ENCODE measurements around the gene RFX2. TPM values are rescaled to one million over a fixed set of nuclear protein-coding genes. Genes with fewer than 3 reads are reported as not detected.

RFX2 gene
- total and polyA plus RNA-seq, 4 donors, result 0.67 to 5.1 (median 2.8) TPM

DNA sequence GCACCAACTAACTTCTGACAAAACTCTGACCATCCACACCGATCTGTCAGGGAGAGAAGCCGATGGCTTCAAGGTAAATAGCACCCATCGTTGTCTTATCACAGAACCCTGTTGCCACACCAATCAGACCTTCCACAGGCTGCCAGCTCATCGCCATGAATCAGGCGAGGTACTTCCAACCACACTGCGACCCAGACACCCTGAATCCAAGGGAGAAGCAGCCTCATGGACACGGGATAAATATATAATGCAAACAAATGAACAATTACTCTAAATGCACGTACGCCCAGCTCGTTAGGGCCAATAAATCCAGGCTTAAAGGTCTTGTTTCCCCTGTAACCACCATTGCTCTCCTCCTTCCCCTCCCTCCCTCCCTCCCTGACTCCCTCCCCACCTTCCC lies 153.1 kb downstream of the RFX2 start:
- H3K27ac ChIP-seq (ENCODE audit: low read depth in 1 of 2, low read length in 2 of 2), result no peak overlapping the region
- no peaks in the 10 kb centered on the region for H3K27me3 ChIP-seq (ENCODE audit: control insufficient read depth in 4 of 4, insufficient read depth in 4 of 4, low read length in 3 of 4)
- H3K9me3 ChIP-seq (ENCODE audit: control insufficient read depth in 4 of 4, low read length in 3 of 4), result no peaks in the 10 kb centered on the region
- H3K4me1 ChIP-seq (ENCODE audit: control insufficient read depth in 4 of 4, insufficient read depth in 4 of 4, low read length in 3 of 4), result peaks cover 30 to 72% (median 46%) of the 10 kb centered on the region in 4 donors
- TF ChIP-seq GABPA (IDR thresholded peaks at IDR 0.05 in 1 of 2, conservative IDR thresholded peaks at IDR 0.05 in 1 of 2) (no peak), FOXA1 (IDR thresholded peaks at IDR 0.05) (no peak), RAD21 (IDR thresholded peaks at IDR 0.05) (no peak), RXRA (IDR thresholded peaks at IDR 0.05) (no peak)
- TF ChIP-seq, protein P1, sequence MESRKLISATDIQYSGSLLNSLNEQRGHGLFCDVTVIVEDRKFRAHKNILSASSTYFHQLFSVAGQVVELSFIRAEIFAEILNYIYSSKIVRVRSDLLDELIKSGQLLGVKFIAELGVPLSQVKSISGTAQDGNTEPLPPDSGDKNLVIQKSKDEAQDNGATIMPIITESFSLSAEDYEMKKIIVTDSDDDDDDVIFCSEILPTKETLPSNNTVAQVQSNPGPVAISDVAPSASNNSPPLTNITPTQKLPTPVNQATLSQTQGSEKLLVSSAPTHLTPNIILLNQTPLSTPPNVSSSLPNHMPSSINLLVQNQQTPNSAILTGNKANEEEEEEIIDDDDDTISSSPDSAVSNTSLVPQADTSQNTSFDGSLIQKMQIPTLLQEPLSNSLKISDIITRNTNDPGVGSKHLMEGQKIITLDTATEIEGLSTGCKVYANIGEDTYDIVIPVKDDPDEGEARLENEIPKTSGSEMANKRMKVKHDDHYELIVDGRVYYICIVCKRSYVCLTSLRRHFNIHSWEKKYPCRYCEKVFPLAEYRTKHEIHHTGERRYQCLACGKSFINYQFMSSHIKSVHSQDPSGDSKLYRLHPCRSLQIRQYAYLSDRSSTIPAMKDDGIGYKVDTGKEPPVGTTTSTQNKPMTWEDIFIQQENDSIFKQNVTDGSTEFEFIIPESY (IDR thresholded peaks at IDR 0.05), result no peak
- TF ChIP-seq, protein P2, sequence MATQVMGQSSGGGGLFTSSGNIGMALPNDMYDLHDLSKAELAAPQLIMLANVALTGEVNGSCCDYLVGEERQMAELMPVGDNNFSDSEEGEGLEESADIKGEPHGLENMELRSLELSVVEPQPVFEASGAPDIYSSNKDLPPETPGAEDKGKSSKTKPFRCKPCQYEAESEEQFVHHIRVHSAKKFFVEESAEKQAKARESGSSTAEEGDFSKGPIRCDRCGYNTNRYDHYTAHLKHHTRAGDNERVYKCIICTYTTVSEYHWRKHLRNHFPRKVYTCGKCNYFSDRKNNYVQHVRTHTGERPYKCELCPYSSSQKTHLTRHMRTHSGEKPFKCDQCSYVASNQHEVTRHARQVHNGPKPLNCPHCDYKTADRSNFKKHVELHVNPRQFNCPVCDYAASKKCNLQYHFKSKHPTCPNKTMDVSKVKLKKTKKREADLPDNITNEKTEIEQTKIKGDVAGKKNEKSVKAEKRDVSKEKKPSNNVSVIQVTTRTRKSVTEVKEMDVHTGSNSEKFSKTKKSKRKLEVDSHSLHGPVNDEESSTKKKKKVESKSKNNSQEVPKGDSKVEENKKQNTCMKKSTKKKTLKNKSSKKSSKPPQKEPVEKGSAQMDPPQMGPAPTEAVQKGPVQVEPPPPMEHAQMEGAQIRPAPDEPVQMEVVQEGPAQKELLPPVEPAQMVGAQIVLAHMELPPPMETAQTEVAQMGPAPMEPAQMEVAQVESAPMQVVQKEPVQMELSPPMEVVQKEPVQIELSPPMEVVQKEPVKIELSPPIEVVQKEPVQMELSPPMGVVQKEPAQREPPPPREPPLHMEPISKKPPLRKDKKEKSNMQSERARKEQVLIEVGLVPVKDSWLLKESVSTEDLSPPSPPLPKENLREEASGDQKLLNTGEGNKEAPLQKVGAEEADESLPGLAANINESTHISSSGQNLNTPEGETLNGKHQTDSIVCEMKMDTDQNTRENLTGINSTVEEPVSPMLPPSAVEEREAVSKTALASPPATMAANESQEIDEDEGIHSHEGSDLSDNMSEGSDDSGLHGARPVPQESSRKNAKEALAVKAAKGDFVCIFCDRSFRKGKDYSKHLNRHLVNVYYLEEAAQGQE (IDR thresholded peaks at IDR 0.05), result no peak
- no peak overlapping the region for H3K9ac ChIP-seq (ENCODE audit: low read depth in 1 of 2, low read length in 2 of 2)
- no peak for DNase-seq (ENCODE audit: low spot score)
- H3K4me3 ChIP-seq (ENCODE audit: low read depth in 1 of 3, low read length in 3 of 3), result no peak overlapping the region
- no peaks in the 10 kb centered on the region for H3K36me3 ChIP-seq (ENCODE audit: control insufficient read depth in 4 of 4, insufficient read depth in 3 of 4, low read depth in 1 of 4, low read length in 3 of 4)
- WGBS, result 72% methylated on average over 10 of the region's 10 CpGs

DNA sequence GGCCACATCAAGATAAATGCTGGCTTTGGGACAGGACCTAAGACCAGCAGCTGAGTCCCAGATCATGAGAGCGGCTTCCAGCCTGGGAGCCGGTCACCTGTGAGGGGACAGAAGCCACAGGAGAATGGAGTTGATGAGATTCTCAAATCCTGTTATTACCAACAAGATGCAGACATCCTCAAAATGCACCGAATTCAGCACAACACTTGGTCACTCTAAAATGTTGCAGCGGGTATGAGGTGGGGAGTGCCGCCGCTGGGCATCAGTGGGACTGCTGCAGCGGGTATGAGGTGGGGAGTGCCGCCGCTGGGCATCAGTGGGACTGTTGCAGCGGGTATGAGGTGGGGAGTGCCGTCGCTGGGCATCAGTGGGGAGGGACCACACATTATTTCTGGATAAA lies 153.6 kb downstream of the RFX2 start:
- H3K36me3 ChIP-seq (ENCODE audit: control insufficient read depth in 4 of 4, insufficient read depth in 3 of 4, low read depth in 1 of 4, low read length in 3 of 4), result no peaks in the 10 kb centered on the region
- WGBS, result 97% methylated on average over 12 of the region's 12 CpGs
- H3K9me3 ChIP-seq (ENCODE audit: control insufficient read depth in 4 of 4, low read length in 3 of 4), result no peaks in the 10 kb centered on the region
- no peak for DNase-seq (ENCODE audit: low spot score)
- peaks cover 26 to 72% (median 45%) of the 10 kb centered on the region in 4 donors for H3K4me1 ChIP-seq (ENCODE audit: control insufficient read depth in 4 of 4, insufficient read depth in 4 of 4, low read length in 3 of 4)
- no peak overlapping the region for H3K9ac ChIP-seq (ENCODE audit: low read depth in 1 of 2, low read length in 2 of 2)
- no peaks in the 10 kb centered on the region for H3K27me3 ChIP-seq (ENCODE audit: control insufficient read depth in 4 of 4, insufficient read depth in 4 of 4, low read length in 3 of 4)
- no peak overlapping the region for H3K27ac ChIP-seq (ENCODE audit: low read depth in 1 of 2, low read length in 2 of 2)
- no peak overlapping the region for H3K4me3 ChIP-seq (ENCODE audit: low read depth in 1 of 3, low read length in 3 of 3)
- TF ChIP-seq GABPA (IDR thresholded peaks at IDR 0.05 in 1 of 2, conservative IDR thresholded peaks at IDR 0.05 in 1 of 2) (no peak), FOXA2 (IDR thresholded peaks at IDR 0.05) (no peak)

DNA sequence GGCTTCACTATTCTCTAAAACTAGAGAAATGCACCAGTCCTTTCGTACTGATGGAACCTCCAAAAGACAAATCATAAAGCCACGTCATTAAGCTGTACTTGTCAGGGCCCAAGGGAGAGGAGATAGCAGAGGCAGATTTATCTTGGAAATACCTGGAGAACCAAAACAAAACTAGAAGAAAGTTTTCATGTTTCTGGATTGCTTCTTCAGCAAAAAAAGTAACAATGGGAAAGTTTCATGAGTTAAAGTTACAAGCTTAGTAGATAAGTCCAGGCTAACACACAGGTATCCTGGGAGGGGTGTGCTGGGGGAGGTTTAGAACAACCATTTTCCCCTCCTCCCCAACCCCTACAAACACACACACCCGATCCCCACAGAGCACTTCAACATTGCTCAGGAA lies 154.0 kb downstream of the RFX2 start:
- no peak for DNase-seq (ENCODE audit: low spot score)
- no peaks in the 10 kb centered on the region for H3K9me3 ChIP-seq (ENCODE audit: control insufficient read depth in 4 of 4, low read length in 3 of 4)
- H3K4me3 ChIP-seq (ENCODE audit: low read depth in 1 of 3, low read length in 3 of 3), result no peak overlapping the region
- H3K27me3 ChIP-seq (ENCODE audit: control insufficient read depth in 4 of 4, insufficient read depth in 4 of 4, low read length in 3 of 4), result no peaks in the 10 kb centered on the region
- no peaks in the 10 kb centered on the region for H3K36me3 ChIP-seq (ENCODE audit: control insufficient read depth in 4 of 4, insufficient read depth in 3 of 4, low read depth in 1 of 4, low read length in 3 of 4)
- no peak overlapping the region for H3K9ac ChIP-seq (ENCODE audit: low read depth in 1 of 2, low read length in 2 of 2)
- H3K4me1 ChIP-seq (ENCODE audit: control insufficient read depth in 4 of 4, insufficient read depth in 4 of 4, low read length in 3 of 4), result peaks cover 23 to 71% (median 44%) of the 10 kb centered on the region in 4 donors
- 80% methylated on average over 3 of the region's 3 CpGs for WGBS
- H3K27ac ChIP-seq (ENCODE audit: low read depth in 1 of 2, low read length in 2 of 2), result no peak overlapping the region
- TF ChIP-seq TAF1 (conservative IDR thresholded peaks at IDR 0.05) (no peak), GABPA (IDR thresholded peaks at IDR 0.05 in 1 of 2, conservative IDR thresholded peaks at IDR 0.05 in 1 of 2) (no peak), YY1 (IDR thresholded peaks at IDR 0.05) (no peak), RAD21 (IDR thresholded peaks at IDR 0.05) (no peak), FOXA2 (IDR thresholded peaks at IDR 0.05) (no peak), JUND (IDR thresholded peaks at IDR 0.05) (no peak), NR2F2 (IDR thresholded peaks at IDR 0.05) (no peak), SP1 (IDR thresholded peaks at IDR 0.05) (no peak), HNF4A (conservative IDR thresholded peaks at IDR 0.05) (no peak)
- TF ChIP-seq, protein P3, sequence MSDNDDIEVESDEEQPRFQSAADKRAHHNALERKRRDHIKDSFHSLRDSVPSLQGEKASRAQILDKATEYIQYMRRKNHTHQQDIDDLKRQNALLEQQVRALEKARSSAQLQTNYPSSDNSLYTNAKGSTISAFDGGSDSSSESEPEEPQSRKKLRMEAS (IDR thresholded peaks at IDR 0.05), result no peak
- TF ChIP-seq, protein P2 (IDR thresholded peaks at IDR 0.05), result no peak
- TF ChIP-seq, protein P4, sequence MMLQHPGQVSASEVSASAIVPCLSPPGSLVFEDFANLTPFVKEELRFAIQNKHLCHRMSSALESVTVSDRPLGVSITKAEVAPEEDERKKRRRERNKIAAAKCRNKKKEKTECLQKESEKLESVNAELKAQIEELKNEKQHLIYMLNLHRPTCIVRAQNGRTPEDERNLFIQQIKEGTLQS (IDR thresholded peaks at IDR 0.05), result no peak
- TF ChIP-seq, protein P5, sequence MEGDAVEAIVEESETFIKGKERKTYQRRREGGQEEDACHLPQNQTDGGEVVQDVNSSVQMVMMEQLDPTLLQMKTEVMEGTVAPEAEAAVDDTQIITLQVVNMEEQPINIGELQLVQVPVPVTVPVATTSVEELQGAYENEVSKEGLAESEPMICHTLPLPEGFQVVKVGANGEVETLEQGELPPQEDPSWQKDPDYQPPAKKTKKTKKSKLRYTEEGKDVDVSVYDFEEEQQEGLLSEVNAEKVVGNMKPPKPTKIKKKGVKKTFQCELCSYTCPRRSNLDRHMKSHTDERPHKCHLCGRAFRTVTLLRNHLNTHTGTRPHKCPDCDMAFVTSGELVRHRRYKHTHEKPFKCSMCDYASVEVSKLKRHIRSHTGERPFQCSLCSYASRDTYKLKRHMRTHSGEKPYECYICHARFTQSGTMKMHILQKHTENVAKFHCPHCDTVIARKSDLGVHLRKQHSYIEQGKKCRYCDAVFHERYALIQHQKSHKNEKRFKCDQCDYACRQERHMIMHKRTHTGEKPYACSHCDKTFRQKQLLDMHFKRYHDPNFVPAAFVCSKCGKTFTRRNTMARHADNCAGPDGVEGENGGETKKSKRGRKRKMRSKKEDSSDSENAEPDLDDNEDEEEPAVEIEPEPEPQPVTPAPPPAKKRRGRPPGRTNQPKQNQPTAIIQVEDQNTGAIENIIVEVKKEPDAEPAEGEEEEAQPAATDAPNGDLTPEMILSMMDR (IDR thresholded peaks at IDR 0.05; ENCODE audit: low read depth, low read length, missing input control), result no peak
